Renal cortex interstitium (tissue), 11 donors: ENCODE data around the gene COPS4. TPM values are rescaled to one million over a fixed set of nuclear protein-coding genes. Genes with fewer than 3 reads are reported as not detected.
"Not testable (repeated sequence)": the region's sequence is repeated elsewhere in the genome, so short reads cannot be mapped to it uniquely, and the experiment has no call there.

Experiments used
- DNase-seq, 11 donors: peaks; one replicate each; pipeline ENCODE4 v3.0.0-alpha.2; 2013; ENCODE audit warnings: low read depth in 9 of 11, low spot score in 4 of 11; ENCODE audit errors: extremely low read depth in 1 of 11
- polyA plus RNA-seq, 3 donors: library from polyadenylated mRNA; unstranded; fragments of 120-200 nt; gene quantifications; one replicate each; pipeline ENCODE4 v1.2.1, GENCODE V29; 2013; ENCODE audit not compliant: insufficient read length in 3 of 3

Gene COPS4
- polyA plus RNA-seq, 3 donors = 76.6 to 80.9 (median 76.7) TPM

DNA sequence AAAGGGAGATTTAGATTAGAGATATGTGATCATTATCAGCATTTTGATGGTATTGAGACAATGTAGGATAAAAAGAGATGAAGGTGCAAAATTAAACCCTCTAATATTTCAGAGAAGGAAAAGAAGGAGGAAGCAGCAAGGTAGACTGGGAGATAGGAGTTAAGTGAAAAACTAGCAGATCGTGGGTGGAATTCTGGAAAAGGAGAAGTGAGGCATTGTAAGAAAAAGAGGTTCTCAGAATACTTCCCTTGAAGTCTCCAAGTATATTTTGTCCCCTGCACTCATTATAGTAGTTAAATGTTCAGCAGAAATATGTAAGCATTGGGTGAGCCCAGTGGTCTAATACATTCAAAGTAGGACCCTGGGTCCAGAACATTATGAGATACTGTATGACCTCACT is 30.3 kb downstream of the COPS4 start:
- DNase-seq = no peak

DNA sequence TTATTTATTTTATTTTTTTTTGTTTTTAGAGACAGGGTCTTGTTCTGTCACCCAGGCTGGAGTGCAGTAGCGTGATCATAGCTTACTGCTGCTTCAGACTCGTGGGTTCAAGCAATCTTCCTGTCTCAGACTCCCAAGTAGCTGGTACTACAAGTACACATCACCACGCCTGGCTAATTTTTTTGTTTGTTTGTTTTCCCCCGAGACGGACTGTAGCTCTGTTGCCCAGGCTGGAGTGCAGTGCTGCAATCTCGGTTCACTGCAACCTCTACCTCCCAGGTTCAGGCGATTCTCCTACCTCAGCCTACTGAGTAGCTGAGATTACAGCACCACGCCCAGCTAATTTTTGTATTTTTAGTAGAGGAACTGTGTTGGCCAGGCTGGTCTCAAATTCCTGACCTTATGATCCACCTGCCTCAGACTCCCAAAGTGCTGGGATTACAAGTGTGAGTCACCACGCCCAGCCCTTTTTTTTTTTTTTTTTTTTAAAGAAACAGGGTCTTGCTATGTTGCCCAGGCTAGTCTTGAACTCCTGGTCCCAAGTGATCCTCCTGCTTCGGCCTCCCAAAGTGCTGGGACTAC is 32.2 kb downstream of the COPS4 start:
- DNase-seq = no peak

DNA sequence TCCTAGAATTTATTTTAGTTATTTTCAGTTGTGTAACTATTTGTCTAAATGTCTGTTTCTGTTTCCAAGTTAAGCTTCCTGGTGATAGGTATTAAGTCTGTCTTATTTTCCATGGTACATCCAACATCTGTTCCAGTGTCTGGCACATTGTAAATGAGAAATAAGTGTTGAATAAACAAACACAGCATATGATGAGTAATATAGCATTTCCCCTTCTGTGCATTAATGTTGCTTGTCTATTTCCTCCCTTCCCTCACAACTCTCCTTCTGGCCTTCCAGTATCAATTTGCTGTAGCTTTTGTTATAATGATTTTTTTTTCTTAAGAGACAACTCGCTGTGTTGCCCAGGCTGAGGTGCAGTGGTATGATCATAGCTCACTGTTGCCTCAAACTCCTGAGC is 36.1 kb downstream of the COPS4 start:
- no peak for DNase-seq

DNA sequence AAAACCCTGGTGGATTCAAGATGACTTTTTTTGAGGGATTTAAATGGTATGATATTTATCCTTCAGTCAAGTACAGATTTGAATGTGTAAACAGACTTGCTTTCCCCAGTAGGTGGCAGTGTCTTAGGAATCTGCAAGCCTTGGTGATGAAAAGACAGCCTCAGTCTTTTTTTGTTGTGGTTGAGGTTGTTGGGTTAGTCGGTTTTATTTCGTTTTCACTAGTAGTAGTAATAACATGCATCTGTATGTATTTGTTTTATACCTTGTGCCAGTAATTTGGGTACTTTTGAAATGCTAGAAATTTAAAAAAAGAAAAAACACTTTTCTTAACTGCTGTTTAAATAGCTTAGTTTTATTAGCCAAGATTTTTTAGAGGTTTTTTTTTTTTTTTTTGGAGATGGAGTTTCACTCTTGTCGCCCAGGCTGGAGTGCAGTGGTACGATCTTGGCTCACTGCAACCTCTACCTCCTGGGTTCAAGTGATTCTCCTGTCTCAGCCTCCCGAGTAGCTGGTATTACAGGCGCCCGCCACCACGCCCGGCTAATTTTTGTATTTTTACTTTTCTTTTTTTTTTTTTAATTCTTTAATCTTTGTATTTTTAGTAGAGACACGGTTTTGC is 39.2 kb downstream of the COPS4 start:
- DNase-seq = peak; percentile 4 to 58 (median 30)

DNA sequence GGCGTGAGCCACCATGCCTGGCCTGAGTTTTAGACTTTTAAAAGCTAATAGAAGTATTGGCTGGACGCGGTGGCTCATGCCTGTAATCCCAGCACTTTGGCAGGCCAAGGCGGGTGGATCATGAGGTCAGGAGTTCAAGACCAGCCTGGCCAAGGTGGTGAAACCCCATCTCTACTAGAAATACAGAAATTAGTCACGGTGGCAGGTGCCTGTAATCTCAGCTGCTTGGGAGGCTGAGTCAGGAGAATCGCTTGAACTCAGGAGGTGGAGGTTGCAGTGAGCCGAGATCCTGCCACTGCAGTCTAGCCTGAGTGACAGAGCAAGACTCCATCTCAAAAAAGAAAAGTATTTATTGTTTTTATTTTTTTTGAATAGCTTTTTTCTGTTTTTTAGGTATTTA is 39.8 kb downstream of the COPS4 start:
- DNase-seq = not testable (repeated sequence)

DNA sequence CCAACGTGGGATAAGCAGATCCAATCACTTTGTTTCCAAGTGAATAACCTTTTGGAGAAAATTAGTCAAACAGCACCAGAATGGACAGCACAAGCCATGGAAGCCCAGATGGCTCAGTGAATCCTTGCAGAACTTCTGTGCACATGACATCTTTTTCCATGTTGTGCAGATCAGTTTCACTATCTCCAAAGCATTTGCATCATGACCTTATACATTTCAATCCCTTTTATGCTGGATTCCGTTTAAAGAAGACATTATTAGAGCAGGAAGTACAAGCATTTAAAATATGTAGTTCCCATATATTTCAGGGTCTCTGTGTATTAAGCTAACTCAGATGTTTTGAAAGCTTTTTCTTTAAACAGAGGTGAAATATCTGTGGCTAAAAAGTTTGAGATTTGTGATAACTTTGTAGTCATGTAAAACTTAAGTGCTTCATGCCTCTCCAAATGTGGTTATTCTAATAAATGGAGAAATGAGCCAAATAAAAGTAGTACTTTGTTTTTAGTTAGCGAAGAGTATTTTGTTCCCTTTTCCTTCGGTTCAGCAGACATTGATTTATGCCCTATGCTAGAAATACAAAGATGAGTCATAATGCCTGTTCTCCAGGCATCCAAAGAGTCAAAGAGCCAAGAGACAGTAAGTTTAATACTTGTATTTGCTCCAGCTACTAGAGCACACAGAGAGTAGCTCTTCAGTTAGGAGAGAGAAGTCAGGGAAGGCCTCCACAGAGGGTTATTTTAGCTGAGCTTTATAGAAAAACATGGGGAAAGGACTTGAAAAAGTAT is 40.5 kb downstream of the COPS4 start:
- DNase-seq = no peak

DNA sequence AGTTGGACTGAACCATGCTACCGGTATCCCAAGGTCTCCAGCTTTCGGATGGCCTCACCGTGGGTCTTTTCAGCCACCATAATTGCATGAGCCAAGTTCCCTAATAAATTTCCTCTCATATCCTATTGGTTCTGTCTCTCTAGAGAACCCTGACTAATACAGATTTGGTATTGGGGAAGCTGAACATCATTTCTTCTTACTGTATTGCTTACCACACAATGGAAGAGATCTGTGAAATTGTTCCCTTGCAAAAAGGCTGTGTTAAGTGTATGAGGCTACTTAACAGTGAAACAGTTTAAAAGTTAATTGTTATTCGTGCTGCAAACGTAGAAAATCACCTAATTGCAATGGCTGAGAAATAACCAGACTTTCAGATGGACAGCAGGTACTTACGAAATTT is 45.6 kb downstream of the COPS4 start:
- DNase-seq = no peak

DNA sequence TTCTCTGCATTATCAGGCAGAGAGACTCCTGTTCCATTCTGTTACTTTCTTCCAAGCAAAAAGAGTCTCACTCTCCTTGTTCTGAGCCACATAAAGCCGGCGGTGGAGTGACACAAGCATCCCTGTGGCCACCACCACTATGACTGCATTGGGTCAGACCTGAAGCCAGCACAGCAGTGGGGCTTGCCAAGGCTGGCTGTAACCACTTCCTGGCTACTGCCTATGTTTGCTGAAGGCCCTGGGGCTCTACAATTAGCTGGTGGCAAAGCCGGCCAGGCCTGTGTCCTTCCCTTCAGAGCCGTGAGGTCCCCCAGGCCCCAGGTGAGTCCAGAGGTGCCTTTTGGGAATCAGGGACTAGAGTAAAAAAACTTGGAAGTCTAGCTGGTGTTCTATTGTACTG is 47.8 kb downstream of the COPS4 start:
- no peak for DNase-seq

DNA sequence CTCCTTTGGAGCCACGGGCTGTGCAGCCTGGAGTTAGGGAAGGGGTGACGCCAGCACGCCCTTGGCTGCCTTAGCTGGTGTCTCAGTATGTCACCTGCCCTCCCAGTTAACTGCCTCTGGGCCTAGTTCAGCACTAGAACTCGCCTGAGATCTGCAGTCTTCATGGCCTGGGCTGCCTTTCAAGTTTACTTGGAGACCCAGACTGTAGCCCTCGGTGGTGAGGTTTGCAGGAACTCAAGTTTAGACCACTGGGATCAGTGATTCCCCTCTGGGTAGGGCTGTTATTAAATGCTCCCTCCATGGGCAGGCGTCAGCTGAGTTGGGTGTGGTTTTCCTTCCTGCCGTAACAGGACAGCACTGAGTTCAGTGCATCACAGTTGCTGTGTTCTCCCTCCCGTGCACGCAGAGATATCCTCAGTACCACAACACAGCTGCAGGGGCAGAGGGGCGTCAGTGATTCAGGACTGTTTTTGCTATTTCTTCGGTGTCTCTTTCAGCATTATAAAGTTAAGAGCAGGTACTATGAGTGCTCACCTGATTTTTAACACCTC is 49.0 kb downstream of the COPS4 start:
- DNase-seq = no peak

DNA sequence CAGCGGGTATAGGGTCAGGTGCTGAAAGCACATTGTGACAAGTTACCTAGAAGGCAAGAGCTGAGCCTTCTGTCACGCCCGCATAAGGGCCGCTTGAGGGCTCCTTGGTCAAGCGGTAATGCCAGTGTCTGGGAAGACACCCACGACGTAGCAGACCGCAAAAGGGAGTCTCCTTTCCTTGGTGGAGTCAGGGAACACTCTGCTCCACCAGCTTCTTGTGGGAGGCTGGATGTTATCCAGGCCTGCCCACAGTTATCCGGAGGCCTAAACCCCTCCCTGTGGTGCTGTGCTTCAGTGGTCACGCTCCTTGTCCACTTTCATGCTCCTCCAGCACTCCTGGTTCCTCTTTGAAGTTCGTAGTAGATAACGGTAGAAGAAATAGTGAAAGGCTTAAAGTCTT is 50.0 kb downstream of the COPS4 start:
- not testable (repeated sequence) for DNase-seq

DNA sequence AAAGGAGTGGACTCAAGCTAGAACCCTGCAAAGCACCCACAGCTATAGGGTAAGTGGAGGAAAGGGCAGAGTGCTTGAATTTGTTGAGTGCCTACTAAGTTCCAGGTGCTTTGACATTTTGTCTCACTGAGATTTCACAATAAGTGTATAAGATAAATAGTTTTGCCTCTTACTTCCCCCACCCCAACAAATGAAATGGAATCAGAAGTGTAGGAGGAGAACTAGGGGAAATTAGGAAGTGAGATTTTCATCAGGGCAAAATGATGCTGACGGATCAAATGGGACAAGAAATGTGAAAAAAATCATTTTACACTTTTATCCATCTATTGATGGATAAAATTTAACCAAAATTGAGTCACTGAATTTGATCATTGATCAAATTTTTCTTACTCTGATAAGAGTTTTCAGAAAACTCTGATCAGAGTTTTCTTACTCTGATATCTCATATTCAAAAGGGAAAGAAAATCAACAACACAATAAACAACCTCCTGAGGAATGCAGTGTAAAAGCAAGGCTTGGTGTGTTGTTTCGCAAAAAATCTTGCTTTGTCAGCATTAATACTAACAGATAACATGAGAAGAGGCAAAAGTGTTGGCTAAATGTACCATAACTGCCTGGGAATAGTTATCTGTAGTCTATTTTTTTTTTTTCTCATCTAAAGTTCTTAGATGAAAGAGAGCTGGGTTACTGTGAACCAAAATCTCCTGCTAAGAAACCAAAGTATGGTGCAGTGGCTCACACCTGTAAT is 54.6 kb downstream of the COPS4 start:
- DNase-seq = no peak

DNA sequence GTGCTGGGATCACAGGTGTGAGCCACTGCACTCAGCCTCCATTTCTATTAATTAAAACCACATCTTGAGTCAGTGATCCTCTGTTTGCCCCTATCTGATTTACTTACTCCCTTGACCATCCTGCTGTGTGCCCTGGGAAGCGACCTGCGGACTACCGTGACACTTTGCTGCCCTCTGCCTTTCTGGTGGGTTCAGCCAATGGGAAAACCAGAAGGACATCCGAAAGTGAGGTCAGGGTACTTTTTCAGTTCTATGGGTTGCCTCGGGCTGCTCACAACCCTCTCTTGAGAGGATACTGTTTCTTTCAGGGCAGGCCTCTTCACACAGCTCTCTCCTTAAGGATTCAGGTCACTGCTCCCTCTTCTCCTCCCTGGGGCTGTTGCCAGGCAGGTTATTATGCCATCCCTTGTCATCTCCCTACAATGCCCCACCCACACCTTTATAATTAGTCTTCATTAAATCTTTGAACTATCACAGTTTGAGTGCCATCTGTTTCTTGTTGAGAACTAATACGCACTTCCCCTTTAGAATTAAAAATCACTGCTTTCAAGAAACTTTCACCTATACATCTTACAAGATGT is 58.2 kb downstream of the COPS4 start:
- no peak for DNase-seq

DNA sequence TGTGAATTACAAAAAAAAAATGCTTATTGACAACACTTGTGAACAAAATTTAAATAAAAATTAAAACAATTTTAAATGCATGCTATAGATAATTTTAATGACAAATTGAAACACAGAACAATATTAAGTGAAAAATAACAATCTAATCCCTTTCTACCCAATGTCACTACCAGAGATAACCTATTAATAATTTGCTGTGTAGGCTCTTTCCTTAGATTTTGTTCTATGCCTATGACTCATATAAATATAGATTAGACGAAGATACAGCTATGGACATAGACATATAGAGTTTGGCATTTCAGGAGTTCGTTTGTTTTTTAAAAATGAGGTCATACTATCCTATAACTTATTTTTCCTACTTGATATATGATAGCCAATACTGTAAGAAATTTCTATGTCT is 61.4 kb downstream of the COPS4 start:
- DNase-seq = no peak

DNA sequence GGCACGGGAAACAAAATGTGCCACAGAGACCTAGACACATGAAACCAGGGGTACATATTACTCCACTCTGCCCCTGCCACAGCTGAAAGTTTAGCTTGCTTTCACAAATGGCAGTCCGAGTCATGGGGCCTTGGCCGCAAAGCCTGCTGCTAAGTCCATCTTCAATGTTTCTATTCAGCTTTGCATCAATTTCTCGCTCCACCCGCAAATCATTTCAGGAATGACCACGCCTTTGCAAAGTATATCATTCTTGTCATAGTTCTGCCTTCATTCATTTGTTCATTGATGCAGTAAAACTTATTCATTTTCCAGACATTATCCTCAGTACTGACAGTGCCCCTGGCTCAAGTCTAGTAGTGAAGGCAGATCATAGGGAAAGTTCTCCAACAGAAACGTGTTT is 70.0 kb downstream of the COPS4 start:
- DNase-seq = no peak

DNA sequence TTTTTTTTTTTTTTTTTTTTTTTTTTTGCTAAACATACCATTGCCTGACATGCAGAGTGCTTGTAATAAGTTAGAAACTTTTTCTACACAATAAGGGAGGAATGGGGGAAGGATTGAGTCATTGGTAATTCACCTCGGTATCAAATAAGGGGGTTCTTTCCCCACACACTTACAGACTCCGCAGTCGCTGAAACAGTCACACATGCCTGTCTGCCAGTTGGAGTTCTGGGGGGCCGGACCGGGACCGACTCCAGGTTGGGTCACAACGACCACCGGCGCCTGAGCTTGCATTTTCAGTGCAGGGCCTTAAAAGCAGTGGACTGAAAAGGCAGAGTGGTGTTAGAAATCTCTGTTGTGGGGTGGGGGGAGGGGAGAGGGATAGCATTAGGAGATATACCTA is 72.6 kb downstream of the COPS4 start:
- no peak for DNase-seq

DNA sequence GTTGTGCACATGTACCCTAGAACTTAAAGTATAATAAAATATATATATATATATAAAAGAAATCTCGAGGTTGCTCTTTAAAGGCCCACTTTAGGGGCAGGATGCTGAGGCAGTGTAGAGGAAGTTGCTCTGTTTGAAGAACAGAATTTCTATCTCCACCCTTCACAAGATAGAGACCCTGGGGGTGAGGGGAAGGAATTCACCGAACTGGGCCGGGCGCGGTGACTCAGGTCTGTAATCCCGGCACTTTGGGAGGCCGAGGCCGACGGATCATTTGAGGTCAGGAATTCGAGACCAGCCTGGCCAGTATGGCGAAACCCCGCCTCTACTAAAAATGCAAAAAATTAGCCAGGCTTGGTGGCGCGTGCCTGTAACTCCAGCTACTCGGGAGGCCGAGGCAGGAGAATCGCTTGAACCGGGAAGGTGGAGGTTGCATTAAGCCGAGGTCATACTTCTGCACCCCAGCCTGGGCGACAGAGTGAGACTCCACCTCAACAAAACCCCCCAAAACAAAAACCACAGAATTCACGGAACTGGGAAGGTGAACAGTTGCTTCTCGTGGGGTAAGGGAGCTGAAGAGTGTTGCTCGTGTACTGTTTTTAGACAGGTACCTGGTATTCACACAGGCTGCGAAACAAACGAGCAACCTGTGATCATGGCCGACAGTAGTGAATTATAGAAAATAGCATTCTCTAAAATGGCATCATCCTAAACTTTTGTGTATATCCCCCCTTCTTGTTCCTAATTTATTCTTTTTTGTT is 73.3 kb downstream of the COPS4 start:
- DNase-seq = no peak

DNA sequence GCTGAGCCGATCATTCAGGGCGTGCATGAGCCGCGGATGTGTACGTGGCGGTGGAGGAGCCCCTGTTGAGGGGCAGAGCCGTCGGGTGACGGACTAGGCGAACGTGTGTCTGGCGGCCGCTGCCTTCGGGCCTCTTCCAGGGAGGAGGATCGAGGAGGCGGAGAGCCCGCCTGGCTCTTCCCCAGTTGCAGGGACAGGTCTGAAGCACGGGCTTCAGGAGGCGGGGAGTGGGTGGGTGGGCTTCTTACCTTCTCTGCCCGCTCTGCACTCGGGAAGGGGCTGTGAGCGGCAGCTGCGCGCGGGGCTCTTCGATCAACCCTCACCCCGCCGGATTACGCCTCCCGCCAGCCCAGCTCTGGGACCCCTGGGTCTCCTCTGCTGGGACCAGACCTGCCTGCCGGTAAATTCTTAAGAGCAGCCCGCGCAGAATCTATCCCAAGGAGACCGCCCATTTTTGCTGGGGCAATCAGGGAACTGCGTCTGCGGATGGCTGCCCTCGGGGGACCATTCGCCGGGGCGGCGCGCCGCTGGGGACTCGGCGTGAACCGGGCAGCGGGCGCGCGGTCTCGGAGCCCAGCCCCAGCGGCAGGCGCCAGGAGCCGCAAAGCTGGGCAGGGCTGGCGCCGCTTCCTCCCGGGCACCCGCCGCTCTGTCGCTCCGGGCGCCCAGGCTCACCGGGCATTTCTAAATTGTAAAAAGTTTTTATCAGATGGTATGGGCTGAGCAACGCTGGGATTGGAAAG is 74.7 kb downstream of the COPS4 start:
- peak in 7 of 11 donors; percentile 22 to 50 (median 33) for DNase-seq
